ENCODE results near the gene APOM. TPM values are rescaled to one million over a fixed set of nuclear protein-coding genes. Genes with fewer than 3 reads are reported as not detected.

Gene APOM
- total RNA-seq, 2 experiments from 2014 or later: 1.9 to 3.7 TPM

GRCh38 chr6:31654574-31655348, 933 bp upstream of the APOM start:
- Mint-ChIP-seq H3K27me3 (no peaks in the 10 kb centered on the region), H3K36me3 (peaks cover 29% of the 10 kb centered on the region), H3K4me3 (no peak overlapping the region), H3K9me3 (ENCODE audit: low read depth) (no peaks in the 10 kb centered on the region), H3K27ac (no peak overlapping the region), H3K4me1 (peaks cover 69% of the 10 kb centered on the region)
- CTCF ChIA-PET: interaction anchor here (0.7 to 5.6 kb wide), 4 partner anchors 9 to 83 kb away, joined by 3 to 39 read pairs (median 4); partner anchors contain the start of gene GPANK1
- ATAC-seq: no peak
- DNase-seq: no peak

DNA sequence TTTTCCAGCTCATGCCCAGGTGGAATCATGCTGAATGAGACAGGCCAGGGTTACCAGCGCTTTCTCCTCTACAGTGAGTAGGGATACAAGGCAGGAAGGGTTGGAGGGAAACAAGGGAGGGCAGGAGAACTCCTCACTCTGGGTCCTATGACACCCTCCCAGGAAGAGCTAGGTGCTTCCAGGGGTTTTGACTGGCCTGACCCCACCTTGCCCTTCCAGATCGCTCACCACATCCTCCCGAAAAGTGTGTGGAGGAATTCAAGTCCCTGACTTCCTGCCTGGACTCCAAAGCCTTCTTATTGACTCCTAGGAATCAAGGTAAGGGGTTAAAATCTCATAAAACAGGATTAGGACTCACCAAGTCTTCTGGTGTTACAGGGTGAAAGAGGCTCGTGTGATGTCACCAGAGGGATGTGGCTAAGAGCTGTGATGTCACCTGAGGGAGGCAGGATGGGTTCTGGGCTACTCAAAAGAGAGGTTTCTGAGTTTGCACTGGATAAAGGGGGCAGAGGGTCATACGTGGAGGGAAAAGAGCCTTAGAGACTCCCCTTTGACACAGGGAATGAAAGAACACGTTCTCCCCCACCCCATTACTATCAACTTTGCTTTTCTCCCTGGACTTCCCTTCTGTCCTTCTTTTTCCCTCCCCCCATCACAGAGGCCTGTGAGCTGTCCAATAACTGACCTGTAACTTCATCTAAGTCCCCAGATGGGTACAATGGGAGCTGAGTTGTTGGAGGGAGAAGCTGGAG, 1.9 kb downstream of the APOM start:
- Mint-ChIP-seq H3K4me1 (peaks cover 75% of the 10 kb centered on the region), H3K27me3 (no peaks in the 10 kb centered on the region), H3K9me3 (ENCODE audit: low read depth) (no peaks in the 10 kb centered on the region), H3K36me3 (peaks cover 43% of the 10 kb centered on the region), H3K27ac (peak overlapping the region; percentile 83), H3K4me3 (peak overlapping the region; percentile 53)
- CTCF ChIA-PET: interaction anchor here (0.8 to 1.7 kb wide), 7 partner anchors 27 to 205 kb away, joined by 3 to 9 read pairs (median 3); partner anchors contain the start of gene NEU1
- DNase-seq: peak; percentile 79
- no peak for ATAC-seq

DNA sequence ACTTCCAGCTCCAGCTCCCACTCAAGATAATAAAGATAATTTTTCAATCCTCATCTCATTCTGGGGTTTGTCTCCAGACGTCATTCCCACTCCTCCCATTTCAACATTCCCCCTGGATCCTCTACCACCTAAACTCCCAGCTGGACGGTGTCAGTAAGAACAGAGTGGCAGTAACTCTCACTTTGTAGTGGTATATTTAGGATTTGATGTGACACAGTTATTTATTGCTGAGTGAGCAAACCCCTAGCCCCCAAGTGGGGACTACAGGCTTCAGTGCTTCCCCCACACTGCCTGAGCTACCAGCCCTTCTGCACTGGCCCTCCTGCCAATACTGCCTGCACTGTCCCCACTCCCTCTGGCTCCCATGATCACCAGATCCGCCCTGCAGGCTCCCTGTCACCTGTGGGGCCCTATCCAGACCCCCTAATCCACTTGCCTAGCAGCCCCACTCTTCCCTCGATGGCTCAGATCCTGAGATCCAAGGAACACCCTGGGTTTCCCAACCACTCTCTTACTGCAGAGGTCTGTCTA, 2.5 kb downstream of the APOM start:
- H3K4me1 Mint-ChIP-seq: peaks cover 78% of the 10 kb centered on the region
- H3K27ac Mint-ChIP-seq: peak overlapping the region; percentile 83
- no peaks in the 10 kb centered on the region for H3K9me3 Mint-ChIP-seq (ENCODE audit: low read depth)
- CTCF ChIA-PET: interaction anchor here (0.8 to 1.7 kb wide), 5 partner anchors 26 to 172 kb away, joined by 3 to 9 read pairs (median 3); no protein-coding TSS in a partner anchor
- DNase-seq (no peak), ATAC-seq (no peak)
- peak overlapping the region; percentile 42 for H3K4me3 Mint-ChIP-seq
- no peaks in the 10 kb centered on the region for H3K27me3 Mint-ChIP-seq
- peaks cover 46% of the 10 kb centered on the region for H3K36me3 Mint-ChIP-seq

DNA sequence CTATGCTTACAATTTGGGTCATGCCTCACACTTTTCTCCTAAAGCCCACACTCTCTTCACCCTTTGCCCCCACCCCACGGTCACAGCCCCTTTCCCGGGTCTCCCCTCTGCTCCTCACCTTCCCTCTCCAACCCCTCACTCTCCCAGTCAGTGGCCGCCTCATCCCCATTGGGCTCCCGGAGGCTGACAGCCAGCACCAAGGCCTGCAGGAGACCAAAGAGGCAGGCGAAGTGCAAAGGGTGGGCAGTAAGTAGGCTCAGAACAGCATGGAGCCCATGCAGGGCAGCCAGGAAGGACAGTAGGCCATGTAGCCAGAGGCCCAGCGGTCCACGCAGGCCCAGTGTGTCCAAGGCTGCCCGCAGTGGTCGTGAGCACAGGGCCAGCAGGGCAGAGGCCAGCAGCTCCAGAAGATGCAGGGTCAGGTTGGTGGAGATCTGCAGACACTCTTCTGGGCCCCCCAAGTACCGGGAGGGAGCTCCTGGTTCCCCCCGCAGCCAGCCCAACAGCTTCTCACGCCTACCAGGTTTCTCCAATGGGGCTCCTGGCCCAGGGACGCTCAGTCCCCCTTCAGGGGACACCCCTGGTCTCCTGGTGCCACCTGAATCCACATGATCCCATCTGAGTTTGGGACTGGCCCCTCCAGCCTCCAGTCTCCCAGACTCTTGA, 3.4 kb downstream of the APOM start:
- DNase-seq (no peak), ATAC-seq (no peak)
- no peaks in the 10 kb centered on the region for H3K27me3 Mint-ChIP-seq
- H3K4me1 Mint-ChIP-seq: peaks cover 83% of the 10 kb centered on the region
- CTCF ChIA-PET: interaction anchor here (0.8 to 1.5 kb wide), 4 partner anchors 42 to 133 kb away, joined by 3 to 4 read pairs (median 3); no protein-coding TSS in a partner anchor
- H3K4me3 Mint-ChIP-seq: peak overlapping the region; percentile 99
- H3K9me3 Mint-ChIP-seq (ENCODE audit: low read depth): no peaks in the 10 kb centered on the region
- H3K27ac Mint-ChIP-seq: peak overlapping the region; percentile 96
- peaks cover 55% of the 10 kb centered on the region for H3K36me3 Mint-ChIP-seq

DNA sequence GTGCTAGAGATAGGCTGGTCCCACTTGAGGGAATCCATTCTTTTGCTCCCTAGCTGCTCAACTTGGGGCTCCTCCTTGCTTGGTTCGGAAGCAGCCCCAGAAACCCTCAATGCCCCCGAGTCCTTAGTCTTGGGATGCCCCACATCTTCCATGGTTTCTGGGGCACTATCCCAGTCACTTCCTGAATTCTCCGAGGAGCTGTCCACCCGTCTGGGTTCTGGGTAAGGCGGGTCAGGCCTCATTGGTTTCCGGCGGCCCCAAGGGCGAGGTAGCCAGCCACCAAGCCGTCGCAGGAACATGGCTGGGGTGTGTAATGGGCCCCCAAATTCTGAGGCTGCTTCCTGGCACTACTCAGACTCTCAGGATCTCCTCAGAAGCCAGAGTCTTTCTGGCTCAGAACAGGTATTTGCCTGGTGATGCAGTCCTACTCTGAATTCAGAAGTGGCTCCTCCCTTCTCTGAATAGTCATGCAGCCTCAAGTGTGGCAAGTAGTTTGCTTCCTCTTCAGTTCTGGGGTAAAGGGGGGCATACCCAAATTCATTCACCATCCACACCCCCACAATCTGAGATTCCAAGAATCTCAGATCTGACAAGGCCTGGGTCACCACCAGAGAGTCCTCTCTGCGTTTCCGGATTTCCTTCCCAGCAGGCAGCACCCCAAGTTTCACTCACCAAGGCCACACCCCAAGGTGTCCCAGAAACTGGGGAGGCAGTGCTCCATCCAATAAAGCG, 4.1 kb downstream of the APOM start:
- CTCF ChIA-PET: interaction anchor here (1.0 to 1.5 kb wide), 9 partner anchors 8 to 132 kb away, joined by 3 to 8 read pairs (median 4); partner anchors contain the start of genes BAG6 and MSH5
- H3K9me3 Mint-ChIP-seq (ENCODE audit: low read depth): no peaks in the 10 kb centered on the region
- peak overlapping the region; percentile 99 for H3K4me3 Mint-ChIP-seq
- peak overlapping the region; percentile 96 for H3K27ac Mint-ChIP-seq
- peaks cover 61% of the 10 kb centered on the region for H3K36me3 Mint-ChIP-seq
- H3K27me3 Mint-ChIP-seq: no peaks in the 10 kb centered on the region
- ATAC-seq: peak; percentile 48
- peaks cover 81% of the 10 kb centered on the region for H3K4me1 Mint-ChIP-seq
- peak; percentile 77 for DNase-seq

DNA sequence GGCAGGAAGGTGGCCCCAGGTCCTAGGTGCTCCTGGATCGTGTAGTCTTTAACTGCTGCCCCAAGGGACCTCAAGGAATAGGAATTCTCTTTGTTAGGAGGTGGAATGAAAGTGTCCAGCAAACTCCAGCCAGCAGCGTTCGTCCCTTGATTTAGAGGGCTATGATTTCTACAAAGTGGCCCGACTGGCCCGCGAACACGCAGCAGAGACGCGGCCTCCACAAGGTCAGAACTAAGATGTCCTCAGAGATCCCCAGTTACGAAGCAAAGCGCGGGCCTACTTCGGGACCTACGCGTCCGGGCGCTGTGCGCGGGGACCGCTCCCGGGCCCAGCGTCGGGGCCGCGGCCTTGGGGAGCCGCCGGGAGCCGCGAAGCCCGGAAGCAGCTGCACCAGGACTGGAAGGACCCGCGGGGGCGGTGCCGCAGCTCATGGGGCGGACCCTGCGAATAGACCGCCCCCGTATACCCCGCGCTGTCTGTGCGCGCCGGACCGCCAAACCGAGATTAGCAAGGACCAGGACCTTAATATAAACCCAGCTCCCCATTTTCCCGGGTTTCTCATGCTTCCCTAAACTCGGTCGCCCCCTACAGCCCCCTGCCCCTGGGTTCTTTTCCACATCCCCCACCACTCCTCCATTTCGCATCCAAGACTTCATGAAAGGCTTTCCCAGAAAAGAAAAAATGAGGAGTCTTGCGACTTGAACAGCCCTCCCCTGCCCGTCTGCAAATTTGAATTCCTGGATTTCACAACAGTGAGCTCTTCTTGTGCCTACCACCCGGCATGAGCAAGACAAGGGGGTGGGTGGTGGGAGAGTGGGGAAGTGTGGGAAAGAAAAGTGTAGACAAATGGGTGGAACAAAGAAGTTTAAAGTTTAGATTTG, 4.9 kb downstream of the APOM start, which contains the start of gene C6orf47:
C6orf47 (minus strand) TSS at position 398 of the 881 bp plus-strand sequence. CDS start 831 bp downstream, outside the sequence.
- CTCF ChIA-PET: interaction anchor here (1.0 to 2.2 kb wide), 9 partner anchors 9 to 131 kb away, joined by 3 to 8 read pairs (median 4); partner anchors contain the start of genes BAG6 and MSH5
- no peaks in the 10 kb centered on the region for H3K9me3 Mint-ChIP-seq (ENCODE audit: low read depth)
- no peaks in the 10 kb centered on the region for H3K27me3 Mint-ChIP-seq
- ATAC-seq: peak; percentile 74
- peaks cover 60% of the 10 kb centered on the region for H3K36me3 Mint-ChIP-seq
- DNase-seq: peak; percentile 88
- peak within 1 kb of the TSS; percentile 96 for H3K27ac Mint-ChIP-seq
- peaks cover 75% of the 10 kb centered on the region for H3K4me1 Mint-ChIP-seq
- peak within 1 kb of the TSS; percentile 99 for H3K4me3 Mint-ChIP-seq

DNA sequence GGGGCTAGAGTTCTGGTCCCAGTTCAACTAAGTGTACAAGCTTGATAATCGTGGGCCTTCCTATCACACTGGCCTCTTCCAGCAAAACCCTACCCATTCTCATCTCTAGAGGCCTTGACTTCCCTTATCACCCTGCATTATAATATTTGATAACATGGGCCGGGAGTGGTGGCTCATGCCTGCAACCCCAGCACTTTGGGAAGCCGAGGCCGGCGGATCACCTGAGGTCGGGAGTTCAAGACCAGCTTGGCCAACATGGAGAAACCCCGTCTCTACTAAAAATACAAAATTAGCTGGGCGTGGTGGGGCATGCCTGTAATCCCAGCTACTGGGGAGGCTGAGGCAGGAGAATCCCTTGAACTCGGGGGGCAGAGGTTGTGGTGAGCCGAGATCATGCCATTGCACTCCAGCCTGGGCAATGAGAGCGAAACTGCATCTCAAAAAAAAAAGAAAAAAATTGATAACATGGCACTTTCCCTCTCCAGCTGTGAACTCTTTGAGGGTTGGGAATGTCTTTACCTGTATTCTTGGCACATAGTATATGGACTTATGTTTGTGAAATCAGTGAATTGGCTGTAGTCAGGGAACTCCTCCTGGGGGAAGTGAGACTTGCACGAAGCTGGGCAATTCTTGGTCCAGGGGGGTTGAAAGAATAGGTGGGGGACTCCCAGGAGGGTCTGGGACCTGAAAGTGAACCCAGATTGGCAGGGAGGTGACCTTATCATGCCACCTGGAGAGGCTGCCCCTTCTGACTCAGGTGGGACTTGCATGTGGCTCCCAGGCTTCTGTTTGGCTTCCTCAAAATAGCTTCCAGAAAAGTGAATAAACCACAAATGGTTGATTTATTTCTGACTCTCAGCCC, 5.8 kb downstream of the APOM start:
- ATAC-seq: no peak
- Mint-ChIP-seq H3K9me3 (ENCODE audit: low read depth) (no peaks in the 10 kb centered on the region), H3K27ac (peak overlapping the region; percentile 96), H3K4me1 (peaks cover 73% of the 10 kb centered on the region), H3K4me3 (peak overlapping the region; percentile 99), H3K27me3 (no peaks in the 10 kb centered on the region), H3K36me3 (peaks cover 59% of the 10 kb centered on the region)
- no peak for DNase-seq
- CTCF ChIA-PET: interaction anchor here (0.6 to 4.1 kb wide), 9 partner anchors 8 to 1194 kb away, joined by 3 to 39 read pairs (median 6); partner anchors contain the start of genes APOM, BAG6 and MSH5

DNA sequence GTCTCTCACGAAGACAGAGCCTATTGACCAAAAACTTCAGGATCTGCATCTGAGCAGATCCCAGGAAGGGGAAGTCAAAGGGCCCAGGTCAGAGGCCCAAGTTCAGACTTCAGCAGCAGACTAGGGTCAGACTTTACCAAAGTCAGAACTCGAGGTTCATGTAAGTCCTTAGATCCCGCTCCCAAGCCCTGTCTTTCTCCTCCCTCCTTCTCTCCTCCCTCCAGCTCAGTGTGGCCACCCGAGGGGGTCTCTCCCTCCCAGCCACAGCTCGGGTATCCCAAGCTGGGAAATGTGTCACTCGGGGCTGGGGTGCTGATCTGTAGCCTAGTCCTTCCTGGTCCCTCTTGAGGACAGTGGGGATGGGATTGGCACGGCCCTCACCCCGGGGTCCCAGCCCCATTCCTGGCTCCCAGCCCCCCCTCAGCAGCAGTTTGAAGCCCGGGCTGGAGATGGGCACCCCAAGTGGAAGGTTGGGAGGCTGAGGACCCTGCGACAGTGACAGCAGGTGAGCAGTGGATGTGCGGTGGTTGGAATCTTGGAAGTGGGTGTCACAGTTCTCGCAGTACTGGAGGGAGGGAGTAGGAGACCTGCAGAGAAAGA, 6.5 kb downstream of the APOM start:
- Mint-ChIP-seq H3K9me3 (ENCODE audit: low read depth) (no peaks in the 10 kb centered on the region), H3K27ac (peak overlapping the region; percentile 57), H3K27me3 (no peaks in the 10 kb centered on the region), H3K36me3 (peaks cover 60% of the 10 kb centered on the region), H3K4me1 (peaks cover 76% of the 10 kb centered on the region), H3K4me3 (peak overlapping the region; percentile 22)
- no peak for DNase-seq
- no peak for ATAC-seq
- CTCF ChIA-PET: interaction anchor here (0.6 to 4.1 kb wide), 6 partner anchors 9 to 1195 kb away, joined by 3 to 39 read pairs (median 6); partner anchors contain the start of genes APOM and BAG6

DNA sequence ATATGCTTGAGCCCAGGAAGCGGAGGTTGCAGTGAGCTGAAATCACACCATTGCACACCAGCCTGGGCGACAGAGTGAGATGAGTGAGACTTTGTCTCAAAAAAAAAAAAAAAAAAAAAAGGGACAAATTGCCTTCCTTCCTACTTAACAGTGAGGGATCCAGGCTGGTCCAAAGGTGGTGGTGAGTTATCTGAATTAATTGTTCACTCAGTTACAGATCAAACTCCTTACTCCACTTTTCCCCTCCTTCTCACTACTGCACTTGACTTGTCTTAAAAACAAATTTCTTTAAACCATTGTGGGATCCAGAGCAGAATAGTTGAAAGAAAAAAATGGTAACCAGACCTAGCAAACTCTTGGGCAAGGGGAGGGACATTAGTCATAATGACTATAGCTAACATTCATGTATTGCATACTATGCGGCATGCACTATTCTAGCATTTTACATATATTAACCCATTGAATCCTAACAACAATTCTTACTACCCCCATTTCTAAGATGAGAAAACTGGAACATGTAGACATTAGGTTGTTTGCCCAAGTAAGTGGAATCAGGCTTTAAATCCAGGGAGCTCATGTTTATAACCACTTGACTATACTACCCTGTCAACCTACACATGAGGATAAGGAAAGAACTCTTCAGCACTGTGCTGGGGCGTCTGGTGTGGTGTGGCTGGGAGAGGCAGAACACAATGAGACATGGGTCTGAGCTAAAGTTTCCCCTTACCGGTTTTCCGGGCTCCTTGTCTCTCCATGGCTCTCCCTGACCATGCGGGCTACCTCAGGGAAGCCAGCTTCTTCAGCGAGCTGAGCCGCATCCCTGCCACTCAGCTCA, 7.6 kb downstream of the APOM start:
- peak overlapping the region; percentile 95 for H3K27ac Mint-ChIP-seq
- CTCF ChIA-PET: interaction anchor here (0.6 to 4.1 kb wide), 5 partner anchors 10 to 167 kb away, joined by 4 to 39 read pairs (median 11); partner anchors contain the start of genes APOM, BAG6, LSM2 and MSH5

More for the DNA sequence above, 7.6 kb downstream of the APOM start:
- Mint-ChIP-seq H3K4me3 (peak overlapping the region; percentile 90), H3K27me3 (no peaks in the 10 kb centered on the region), H3K36me3 (peaks cover 61% of the 10 kb centered on the region), H3K4me1 (peaks cover 75% of the 10 kb centered on the region), H3K9me3 (ENCODE audit: low read depth) (no peaks in the 10 kb centered on the region)
- ATAC-seq (no peak), DNase-seq (no peak)
